ENCODE data around the gene SERPINB1. TPM values are rescaled to one million over a fixed set of nuclear protein-coding genes. Genes with fewer than 3 reads are reported as not detected.

SERPINB1 gene
- total RNA-seq, 1 donor from 2014 or later: 14.8 TPM

GRCh38 chr6:2871953-2872352 is 30.3 kb upstream of the SERPINB1 start:
- Mint-ChIP-seq H3K27me3 (ENCODE audit: unreplicated experiment) (peaks cover 3% of the 10 kb centered on the region), H3K9me3 (ENCODE audit: unreplicated experiment) (no peaks in the 10 kb centered on the region), H3K27ac (ENCODE audit: unreplicated experiment) (no peak overlapping the region), H3K4me1 (ENCODE audit: unreplicated experiment) (peaks cover 13% of the 10 kb centered on the region), H3K4me3 (ENCODE audit: unreplicated experiment) (no peak overlapping the region), H3K36me3 (ENCODE audit: unreplicated experiment) (no peaks in the 10 kb centered on the region)
- no peak for DNase-seq (ENCODE audit: extremely low spot score, unreplicated experiment)
- TF ChIP-seq CTCF (IDR thresholded peaks at IDR 0.05): no peak

GRCh38 chr6:2871102-2871501 is 29.4 kb upstream of the SERPINB1 start:
- no peaks in the 10 kb centered on the region for H3K9me3 Mint-ChIP-seq (ENCODE audit: unreplicated experiment)
- no peaks in the 10 kb centered on the region for H3K36me3 Mint-ChIP-seq (ENCODE audit: unreplicated experiment)
- DNase-seq (ENCODE audit: extremely low spot score, unreplicated experiment): no peak
- peaks cover 4% of the 10 kb centered on the region for H3K4me1 Mint-ChIP-seq (ENCODE audit: unreplicated experiment)
- TF ChIP-seq CTCF (IDR thresholded peaks at IDR 0.05): no peak
- no peak overlapping the region for H3K4me3 Mint-ChIP-seq (ENCODE audit: unreplicated experiment)
- H3K27ac Mint-ChIP-seq (ENCODE audit: unreplicated experiment): no peak overlapping the region
- peaks cover 3% of the 10 kb centered on the region for H3K27me3 Mint-ChIP-seq (ENCODE audit: unreplicated experiment)

GRCh38 chr6:2870046-2870636 is 28.5 kb upstream of the SERPINB1 start:
- H3K4me3 Mint-ChIP-seq (ENCODE audit: unreplicated experiment): no peak overlapping the region
- no peaks in the 10 kb centered on the region for H3K36me3 Mint-ChIP-seq (ENCODE audit: unreplicated experiment)
- DNase-seq (ENCODE audit: extremely low spot score, unreplicated experiment): peak; percentile 82
- peaks cover 3% of the 10 kb centered on the region for H3K4me1 Mint-ChIP-seq (ENCODE audit: unreplicated experiment)
- no peak for TF ChIP-seq CTCF (IDR thresholded peaks at IDR 0.05)
- H3K9me3 Mint-ChIP-seq (ENCODE audit: unreplicated experiment): no peaks in the 10 kb centered on the region
- no peak overlapping the region for H3K27ac Mint-ChIP-seq (ENCODE audit: unreplicated experiment)
- peaks cover 3% of the 10 kb centered on the region for H3K27me3 Mint-ChIP-seq (ENCODE audit: unreplicated experiment)

- Mint-ChIP-seq H3K27me3 (ENCODE audit: unreplicated experiment) (peaks cover 5% of the 10 kb centered on the region), H3K27ac (ENCODE audit: unreplicated experiment) (no peak overlapping the region), H3K36me3 (ENCODE audit: unreplicated experiment) (no peaks in the 10 kb centered on the region), H3K4me3 (ENCODE audit: unreplicated experiment) (no peak overlapping the region), H3K9me3 (ENCODE audit: unreplicated experiment) (no peaks in the 10 kb centered on the region), H3K4me1 (ENCODE audit: unreplicated experiment) (peaks cover 3% of the 10 kb centered on the region)
- DNase-seq (ENCODE audit: extremely low spot score, unreplicated experiment): no peak
- TF ChIP-seq CTCF (IDR thresholded peaks at IDR 0.05): no peak
Measured at GRCh38 chr6:2868637-2869036, 27.0 kb upstream of the SERPINB1 start.

GRCh38 chr6:2866171-2866846 is 24.6 kb upstream of the SERPINB1 start:
- Mint-ChIP-seq H3K9me3 (ENCODE audit: unreplicated experiment) (no peaks in the 10 kb centered on the region), H3K36me3 (ENCODE audit: unreplicated experiment) (no peaks in the 10 kb centered on the region), H3K4me1 (ENCODE audit: unreplicated experiment) (peaks cover 3% of the 10 kb centered on the region), H3K27ac (ENCODE audit: unreplicated experiment) (no peak overlapping the region), H3K27me3 (ENCODE audit: unreplicated experiment) (peaks cover 2% of the 10 kb centered on the region), H3K4me3 (ENCODE audit: unreplicated experiment) (no peak overlapping the region)
- TF ChIP-seq CTCF (IDR thresholded peaks at IDR 0.05): no peak
- peak; percentile 38 for DNase-seq (ENCODE audit: extremely low spot score, unreplicated experiment)

Data from osteocyte (in vitro differentiated cells).